Mucosa of descending colon (tissue), 3 donors: ENCODE results near the gene RAD51B. TPM values are rescaled to one million over a fixed set of nuclear protein-coding genes. Genes with fewer than 3 reads are reported as not detected.

ENCODE experiments used
- ATAC-seq: fragments of 200-7000 bp; cut with Tn5 transposase; one replicate; pipeline ENCODE4 v1.9.1; 2020; ENCODE audit warnings: mild to moderate bottlenecking, moderate library complexity
- DNase-seq, 3 donors: peaks; one replicate each; pipeline ENCODE4 v3.0.0-alpha.2; 2020
- H3K36me3 ChIP-seq: fragments of 200-600 bp; one replicate; pipeline ENCODE4 v1.8.0; 2021; ENCODE audit warnings: low read depth, mild to moderate bottlenecking
- H3K4me1 ChIP-seq: fragments of 200-600 bp; one replicate; pipeline ENCODE4 v1.8.0; 2021; ENCODE audit warnings: low read depth, mild to moderate bottlenecking
- H3K4me3 ChIP-seq: fragments of 200-600 bp; one replicate; pipeline ENCODE4 v1.8.0; 2021; ENCODE audit warnings: mild to moderate bottlenecking
- H3K9me3 ChIP-seq: fragments of 200-600 bp; one replicate; pipeline ENCODE4 v1.8.0; 2021; ENCODE audit warnings: mild to moderate bottlenecking
- CTCF ChIP-seq: fragments of 200-600 bp; IDR thresholded peaks from one replicate; pipeline ENCODE4 v1.8.0; 2022; ENCODE audit warnings: antibody characterized with exemption, mild to moderate bottlenecking
- intact Hi-C, 2 donors: fragments of 100-400 bp; cut with DNase I in 1 of 2; cut with micrococcal nuclease in 1 of 2; formaldehyde crosslinking; loops; one replicate each; pipeline versions ENCODE4 v1.11.0 to v1.11.1; 2022; cut with DNase I, micrococcal nuclease
- total RNA-seq, 3 donors: library from RNA; stranded (reverse); fragmentation: NEBNext Ultra II Directional in 2 of 3; extraction: Animal tissue kit (Norgen Biotek cat#: 25700) in 2 of 3; gene quantifications; one replicate each; pipeline versions ENCODE4 v1.2.1 to v1.2.4, GENCODE V29; 2021 to 2023
- donor health status: DM: no; HTN: no; CAD: no; lungs with moderate emphysema.
- donor health status: DM: no; HTN: no; CAD: no.
- donor health status: DM: no; HTN: yes; CAD: no.

Gene RAD51B
- total RNA-seq, 3 donors from 2014 or later: 15.8 to 23.3 (median 20.9) TPM

DNA sequence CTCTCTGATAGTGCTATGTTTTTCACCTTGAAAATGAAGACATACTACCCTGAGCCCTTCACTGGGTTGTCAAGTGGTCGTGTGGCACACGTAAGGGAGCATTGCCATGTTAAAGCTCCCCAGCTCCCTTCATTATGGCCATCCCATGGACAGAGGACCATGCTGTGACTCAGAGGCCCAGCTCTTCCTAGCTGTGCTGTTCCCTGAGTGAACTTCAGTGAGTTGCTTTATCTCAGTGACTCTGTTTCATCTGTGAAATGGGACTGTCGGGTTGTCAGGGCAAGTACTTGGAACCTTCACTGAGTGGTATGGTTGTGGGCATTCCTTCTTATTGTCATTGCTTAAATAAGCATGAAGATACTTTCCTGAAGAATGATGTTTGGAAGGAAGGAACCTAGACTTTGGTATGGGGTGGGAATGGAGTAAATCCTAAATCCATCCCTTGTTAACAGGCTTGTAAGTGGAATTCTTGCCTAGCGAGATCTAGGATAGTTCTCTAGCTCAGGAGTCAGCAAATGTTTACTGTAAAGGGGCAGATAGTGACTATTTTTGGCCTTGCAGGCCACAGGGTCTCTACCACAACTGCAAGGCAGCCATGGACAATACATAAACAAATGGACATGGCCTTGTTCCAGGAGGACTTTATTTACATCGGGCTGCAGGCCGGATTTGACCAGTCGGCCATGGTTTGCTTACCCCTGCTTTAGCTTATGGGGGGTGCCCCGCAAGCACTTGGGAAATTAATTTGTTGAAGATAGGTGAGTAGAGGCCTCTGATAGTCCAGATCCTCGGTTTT, 689.8 kb downstream of the RAD51B start:
- no peaks in the 10 kb centered on the region for H3K9me3 ChIP-seq
- no peak for ATAC-seq
- TF ChIP-seq CTCF: no peak
- intact Hi-C loops: no loop called here
- DNase-seq: no peak
- no peak overlapping the region for H3K4me3 ChIP-seq
- no peaks in the 10 kb centered on the region for H3K36me3 ChIP-seq
- peaks cover 24% of the 10 kb centered on the region for H3K4me1 ChIP-seq

GRCh38 chr14:68510201-68511128, 690.9 kb downstream of the RAD51B start:
- intact Hi-C loops: no loop called here
- no peak for TF ChIP-seq CTCF
- Histone ChIP-seq H3K4me1 (peaks cover 24% of the 10 kb centered on the region), H3K36me3 (no peaks in the 10 kb centered on the region), H3K4me3 (no peak overlapping the region), H3K9me3 (no peaks in the 10 kb centered on the region)
- ATAC-seq: no peak
- peak in 1 of 3 donors; percentile 54 for DNase-seq

DNA sequence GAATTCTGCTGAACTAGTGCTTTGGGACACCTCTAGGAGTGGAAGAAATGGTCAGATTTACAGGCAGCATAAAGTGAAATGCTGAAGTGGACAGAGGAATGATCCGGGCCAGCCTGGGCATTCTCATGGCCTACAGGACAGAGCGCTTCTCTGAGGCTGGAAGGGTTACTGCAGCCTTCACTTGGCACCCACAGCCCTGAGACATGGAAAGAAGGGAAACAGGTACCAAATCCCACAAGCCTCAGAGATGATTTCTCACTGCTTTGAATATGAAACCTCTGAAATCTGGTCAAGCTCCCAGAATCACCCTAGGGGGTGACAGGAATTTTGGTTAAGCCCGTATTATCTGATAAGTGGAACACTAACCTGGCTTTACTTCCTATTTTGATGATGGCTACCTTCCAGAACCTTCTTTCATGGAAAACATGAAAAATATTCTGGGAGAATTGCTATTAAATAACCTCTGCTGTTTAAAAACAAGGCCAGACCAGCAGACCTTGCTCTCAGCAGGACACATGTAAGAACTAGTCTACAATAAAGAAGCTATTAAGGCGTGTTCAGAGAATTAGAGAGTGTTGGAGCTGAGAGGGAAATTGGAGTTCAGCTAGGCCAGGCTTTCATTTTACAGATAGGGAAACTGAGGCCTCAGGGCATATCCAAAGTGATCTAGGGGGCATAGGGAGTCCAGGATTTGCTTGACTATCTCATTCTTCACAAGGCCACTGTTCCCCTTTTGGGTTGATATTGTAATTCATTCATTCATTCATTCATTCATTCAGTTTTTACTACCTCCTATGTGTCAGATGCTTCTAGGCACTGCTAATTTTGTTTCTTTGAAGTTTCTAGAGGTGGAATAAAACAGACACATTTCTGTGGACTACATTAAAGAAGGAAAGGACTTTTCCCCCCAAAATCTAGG, 691.8 kb downstream of the RAD51B start:
- intact Hi-C loops: no loop called here

GRCh38 chr14:68512088-68512487, 692.5 kb downstream of the RAD51B start:
- Histone ChIP-seq H3K9me3 (no peaks in the 10 kb centered on the region), H3K4me1 (peaks cover 10% of the 10 kb centered on the region), H3K4me3 (no peak overlapping the region), H3K36me3 (no peaks in the 10 kb centered on the region)
- no peak for DNase-seq
- TF ChIP-seq CTCF: no peak
- intact Hi-C loops: no loop called here
- no peak for ATAC-seq

More for the DNA sequence above, 691.8 kb downstream of the RAD51B start:
- H3K36me3 ChIP-seq: no peaks in the 10 kb centered on the region
- no peak for TF ChIP-seq CTCF
- no peaks in the 10 kb centered on the region for H3K9me3 ChIP-seq
- peaks cover 17% of the 10 kb centered on the region for H3K4me1 ChIP-seq
- no peak overlapping the region for H3K4me3 ChIP-seq
- DNase-seq: no peak
- ATAC-seq: no peak

- H3K9me3 ChIP-seq: no peaks in the 10 kb centered on the region
- H3K4me1 ChIP-seq: no peaks in the 10 kb centered on the region
- H3K4me3 ChIP-seq: no peak overlapping the region
- no peak for DNase-seq
- no peak for TF ChIP-seq CTCF
- ATAC-seq: peak; percentile 40
- intact Hi-C loops: no loop called here
- no peaks in the 10 kb centered on the region for H3K36me3 ChIP-seq
Observed at GRCh38 chr14:68513137-68513536, 693.6 kb downstream of the RAD51B start.
